ENCODE measurements around the gene NFS1.

GRCh38 chr20:35729836-35730582 lies 30.9 kb upstream of the NFS1 start:
- no peak for TF ChIP-seq POLR2AphosphoS5 (IDR thresholded peaks at IDR 0.05; ENCODE audit: low read depth, low read length)
- TF ChIP-seq POLR2A (IDR thresholded peaks at IDR 0.05; ENCODE audit: low read depth, low read length), result no peak
- no peak for TF ChIP-seq SPI1 (IDR thresholded peaks at IDR 0.05; ENCODE audit: low read depth, low read length)
- TF ChIP-seq TAF1 (IDR thresholded peaks at IDR 0.05; ENCODE audit: low read depth, low read length), result no peak
- TF ChIP-seq POU2F2 (IDR thresholded peaks at IDR 0.05; ENCODE audit: low read depth, low read length), result no peak
- TF ChIP-seq PAX5 (IDR thresholded peaks at IDR 0.05; ENCODE audit: insufficient read depth, low read length, severe bottlenecking), result no peak
